Ishikawa (cell line): ENCODE results near the gene FAM181A.

Source experiments
- CEBPB ChIP-seq: IDR thresholded peaks from 2 replicates; pipeline ENCODE4 v1.6.1; 2012
- CREB1 ChIP-seq: IDR thresholded peaks from 2 replicates; pipeline ENCODE4 v1.6.1; 2012; ENCODE audit warnings: low read depth
- EGR1 ChIP-seq: IDR thresholded peaks from 2 replicates; pipeline ENCODE4 v1.6.1; 2012
- EP300 ChIP-seq: IDR thresholded peaks from 2 replicates; pipeline ENCODE4 v1.6.1; 2012; ENCODE audit warnings: borderline replicate concordance
- FOXM1 ChIP-seq: IDR thresholded peaks from 2 replicates; pipeline ENCODE4 v1.6.1; 2012; ENCODE audit warnings: low read depth, borderline replicate concordance
- MAX ChIP-seq: IDR thresholded peaks from 2 replicates; pipeline ENCODE4 v1.6.1; 2012
- NFIC ChIP-seq: IDR thresholded peaks from 2 replicates; pipeline ENCODE4 v1.6.1; 2012
- RAD21 ChIP-seq: IDR thresholded peaks from 2 replicates; pipeline ENCODE4 v1.6.1; 2012; ENCODE audit warnings: low read depth
- REST ChIP-seq: IDR thresholded peaks from 2 replicates; pipeline ENCODE4 v1.6.1; 2012; ENCODE audit warnings: low read depth, mild to moderate bottlenecking
- TAF1 ChIP-seq: IDR thresholded peaks from 2 replicates; pipeline ENCODE4 v1.6.1; 2012; ENCODE audit warnings: low read depth, mild to moderate bottlenecking
- TCF12 ChIP-seq: IDR thresholded peaks from 2 replicates; pipeline ENCODE4 v1.6.1; 2012; ENCODE audit warnings: low read depth
- TEAD4 ChIP-seq: IDR thresholded peaks from 2 replicates; pipeline ENCODE4 v1.6.1; 2012
- USF1 ChIP-seq: IDR thresholded peaks from 2 replicates; pipeline ENCODE4 v1.6.1; 2012
- YY1 ChIP-seq: IDR thresholded peaks from 2 replicates; pipeline ENCODE4 v1.6.1; 2012; ENCODE audit warnings: low read depth
- ZBTB7A ChIP-seq: IDR thresholded peaks from 2 replicates; pipeline ENCODE4 v1.6.1; 2012; ENCODE audit warnings: low read depth

FAM181A gene

GRCh38 chr14:93927800-93928145 is 629 bp downstream of the FAM181A start:
- TF ChIP-seq RAD21 (no peak), EGR1 (no peak), USF1 (no peak), TCF12 (no peak), TEAD4 (no peak), CREB1 (no peak), ZBTB7A (no peak), MAX (no peak), EP300 (no peak), FOXM1 (no peak), CEBPB (no peak), TAF1 (no peak)

GRCh38 chr14:93928184-93929047 is 1.3 kb downstream of the FAM181A start:
- TF ChIP-seq REST (peak; percentile 71), CEBPB (no peak)

- TF ChIP-seq RAD21 (no peak), FOXM1 (no peak), REST (no peak), YY1 (no peak), ZBTB7A (no peak), TEAD4 (no peak), USF1 (no peak), CEBPB (no peak), MAX (no peak), EP300 (no peak), NFIC (no peak), TCF12 (no peak), TAF1 (no peak), EGR1 (no peak), CREB1 (no peak)
Observed at GRCh38 chr14:93929048-93929535, 1.9 kb downstream of the FAM181A start.

- no peak for TF ChIP-seq YY1
- TF ChIP-seq RAD21: no peak
- no peak for TF ChIP-seq USF1
- no peak for TF ChIP-seq EP300
- no peak for TF ChIP-seq TAF1
- no peak for TF ChIP-seq REST
- TF ChIP-seq TEAD4: no peak
- no peak for TF ChIP-seq ZBTB7A
- no peak for TF ChIP-seq CREB1
- TF ChIP-seq TCF12: no peak
- TF ChIP-seq NFIC: no peak
- TF ChIP-seq MAX: no peak
- no peak for TF ChIP-seq FOXM1
- TF ChIP-seq EGR1: no peak
- no peak for TF ChIP-seq CEBPB
Observed at GRCh38 chr14:93929657-93930056, 2.5 kb downstream of the FAM181A start.
